ENCODE data around the gene EDC3. TPM values are rescaled to one million over a fixed set of nuclear protein-coding genes. Genes with fewer than 3 reads are reported as not detected.

EDC3 gene
- total RNA-seq, 1 experiment from 2014 or later, result 16.7 TPM

GRCh38 chr15:74626752-74627692, 68.8 kb downstream of the EDC3 start:
- DNase-seq (ENCODE audit: low read depth), result no peak

DNA sequence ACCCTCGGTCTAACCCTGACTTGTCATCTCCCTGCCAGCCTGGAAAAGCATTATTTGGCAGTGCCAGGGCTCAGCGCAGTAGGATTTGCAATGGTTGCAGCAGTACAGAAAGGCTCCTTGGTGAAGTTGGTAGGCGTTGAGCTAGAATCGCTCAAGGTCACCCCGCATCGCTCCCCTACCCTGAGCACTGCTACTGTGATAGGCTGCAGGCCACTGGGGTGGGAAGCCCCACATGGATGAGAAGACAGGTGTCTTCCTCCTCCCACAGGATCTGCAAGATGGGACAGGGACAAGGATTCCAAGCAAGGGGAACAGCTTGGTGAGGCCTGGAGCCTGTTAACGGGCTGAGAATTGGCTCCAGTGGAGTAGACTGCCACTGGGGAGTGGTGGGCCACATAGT, 69.5 kb downstream of the EDC3 start:
- DNase-seq (ENCODE audit: low read depth), result no peak

- DNase-seq (ENCODE audit: low read depth), result no peak
Observed at GRCh38 chr15:74625693-74626092, 70.1 kb downstream of the EDC3 start.

GRCh38 chr15:74624020-74624602, 71.7 kb downstream of the EDC3 start:
- DNase-seq (ENCODE audit: low read depth), result no peak

GRCh38 chr15:74622758-74623157, 73.1 kb downstream of the EDC3 start:
- no peak for DNase-seq (ENCODE audit: low read depth)

DNA sequence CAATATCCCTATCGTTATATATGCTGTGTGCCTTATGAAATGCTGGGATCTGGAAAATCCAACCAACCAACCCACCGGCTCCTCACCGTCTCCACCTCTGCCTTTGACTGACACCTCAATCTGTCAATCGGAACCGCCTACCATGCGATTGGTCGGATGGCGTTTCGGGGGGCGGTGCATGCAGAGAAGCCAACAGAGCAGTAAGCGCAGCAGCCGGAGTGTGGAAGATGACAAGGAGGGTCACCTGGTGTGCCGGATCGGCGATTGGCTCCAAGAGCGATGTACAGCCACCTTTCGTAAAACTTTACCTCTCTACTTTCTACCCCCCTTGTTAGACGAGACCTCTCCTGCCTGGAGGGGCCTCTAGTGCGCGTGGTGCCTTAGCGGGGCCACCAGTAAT, 73.9 kb downstream of the EDC3 start:
- DNase-seq (ENCODE audit: low read depth), result no peak

DNA sequence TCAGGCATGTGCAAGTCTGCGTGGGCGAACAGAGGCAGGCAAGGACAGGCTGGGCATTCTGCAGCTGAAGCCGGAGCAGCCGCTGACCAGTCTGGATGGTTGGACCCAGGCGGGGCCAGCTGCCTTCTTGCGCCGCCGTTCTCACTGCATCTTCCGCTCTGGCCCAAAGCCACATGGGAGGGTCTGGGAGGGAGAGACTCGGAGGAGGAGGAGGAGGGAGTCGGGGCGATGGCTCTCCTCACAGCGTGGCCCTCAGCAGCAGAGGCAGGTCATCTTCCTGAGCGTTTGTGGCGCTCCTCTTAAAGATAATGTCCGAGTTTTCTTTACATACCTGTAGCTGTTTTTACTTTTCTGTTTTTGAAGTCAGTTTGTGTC, 74.3 kb downstream of the EDC3 start:
- no peak for DNase-seq (ENCODE audit: low read depth)

- DNase-seq (ENCODE audit: low read depth), result peak; percentile 69
Observed at GRCh38 chr15:74620636-74621545, 74.9 kb downstream of the EDC3 start.

- no peak for DNase-seq (ENCODE audit: low read depth)
Observed at GRCh38 chr15:74619916-74620635, 75.7 kb downstream of the EDC3 start.

DNA sequence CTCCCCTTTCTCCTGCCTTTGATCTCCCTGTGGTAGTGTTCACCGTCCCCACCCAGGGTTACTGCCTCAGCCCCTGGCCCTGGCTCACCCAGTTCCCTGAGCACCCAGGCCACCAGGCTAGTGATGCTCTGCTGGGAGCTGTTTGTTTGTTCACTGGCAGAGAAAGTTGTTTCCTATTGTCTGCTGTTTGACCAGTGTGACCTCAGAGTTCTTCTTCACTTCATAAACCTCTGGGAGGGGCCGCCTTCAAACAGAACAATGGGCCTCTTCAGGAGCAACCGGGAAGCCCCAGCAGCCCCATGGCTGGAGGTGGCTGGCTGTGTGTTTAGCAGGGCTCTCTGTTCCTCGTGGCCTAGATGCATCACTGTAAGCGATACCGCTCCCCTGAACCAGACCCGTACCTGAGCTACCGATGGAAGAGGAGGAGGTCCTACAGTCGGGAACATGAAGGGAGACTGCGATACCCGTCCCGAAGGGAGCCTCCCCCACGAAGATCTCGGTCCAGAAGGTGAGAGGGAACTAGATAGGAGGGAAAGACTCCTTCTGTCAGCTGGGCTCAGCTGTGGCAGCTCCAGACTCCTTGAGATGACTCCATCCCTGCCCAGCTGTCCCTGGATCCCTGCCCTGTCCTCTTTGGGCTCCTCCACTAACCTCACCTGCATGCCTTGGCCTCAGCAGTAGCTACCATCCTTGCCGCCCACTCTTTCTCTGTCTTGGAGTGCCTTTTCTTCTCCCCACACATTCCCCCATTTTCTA, 76.8 kb downstream of the EDC3 start:
- DNase-seq (ENCODE audit: low read depth), result no peak

DNA sequence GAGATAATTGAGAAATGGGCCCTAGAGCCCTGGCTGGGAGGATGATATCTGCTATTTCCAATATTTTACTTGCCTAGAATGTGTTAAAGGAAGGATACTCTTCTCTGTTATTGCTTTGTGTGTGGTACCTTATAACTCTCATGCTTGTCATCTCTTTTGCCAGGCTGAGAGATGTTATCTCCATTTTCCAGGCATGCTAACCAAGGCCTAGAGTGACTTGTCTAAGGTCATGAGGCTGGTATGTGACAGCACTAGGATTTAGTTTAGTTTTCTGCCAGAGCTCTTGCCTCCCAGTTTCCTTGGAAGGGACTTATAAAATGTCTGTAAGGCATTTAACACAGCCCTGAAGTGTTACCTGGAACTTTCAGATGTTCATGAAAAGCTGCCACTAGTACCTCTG, 78.8 kb downstream of the EDC3 start:
- no peak for DNase-seq (ENCODE audit: low read depth)

DNA sequence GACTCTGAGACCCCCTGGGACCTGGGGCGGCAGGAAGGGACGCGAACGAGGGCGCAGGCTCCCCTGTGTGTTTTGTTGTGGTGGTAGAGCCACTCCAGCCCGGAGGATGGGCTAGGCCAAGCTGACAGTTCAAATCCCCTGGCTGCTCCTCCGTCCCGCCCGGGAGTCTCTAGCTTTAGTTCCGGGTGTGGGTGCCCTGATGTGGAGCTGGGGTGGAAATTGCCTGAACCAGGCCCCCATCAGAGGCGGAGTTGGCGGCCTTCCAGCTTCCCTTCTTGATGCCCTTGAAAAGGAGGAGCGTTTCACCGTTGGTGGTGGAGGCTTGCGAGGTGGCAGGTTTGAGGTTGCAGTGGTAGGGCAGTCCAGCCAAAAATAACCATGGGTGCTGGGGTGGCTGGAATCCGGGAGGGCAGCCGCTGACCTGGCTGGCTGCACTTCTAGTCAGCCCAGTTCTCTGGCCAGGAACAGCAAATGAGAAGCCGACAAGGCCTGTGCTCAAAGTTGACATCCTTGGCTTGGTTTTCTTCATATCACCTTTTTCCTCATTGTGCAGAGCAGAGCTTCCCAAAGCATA, 79.4 kb downstream of the EDC3 start:
- DNase-seq (ENCODE audit: low read depth), result peak; percentile 66

DNA sequence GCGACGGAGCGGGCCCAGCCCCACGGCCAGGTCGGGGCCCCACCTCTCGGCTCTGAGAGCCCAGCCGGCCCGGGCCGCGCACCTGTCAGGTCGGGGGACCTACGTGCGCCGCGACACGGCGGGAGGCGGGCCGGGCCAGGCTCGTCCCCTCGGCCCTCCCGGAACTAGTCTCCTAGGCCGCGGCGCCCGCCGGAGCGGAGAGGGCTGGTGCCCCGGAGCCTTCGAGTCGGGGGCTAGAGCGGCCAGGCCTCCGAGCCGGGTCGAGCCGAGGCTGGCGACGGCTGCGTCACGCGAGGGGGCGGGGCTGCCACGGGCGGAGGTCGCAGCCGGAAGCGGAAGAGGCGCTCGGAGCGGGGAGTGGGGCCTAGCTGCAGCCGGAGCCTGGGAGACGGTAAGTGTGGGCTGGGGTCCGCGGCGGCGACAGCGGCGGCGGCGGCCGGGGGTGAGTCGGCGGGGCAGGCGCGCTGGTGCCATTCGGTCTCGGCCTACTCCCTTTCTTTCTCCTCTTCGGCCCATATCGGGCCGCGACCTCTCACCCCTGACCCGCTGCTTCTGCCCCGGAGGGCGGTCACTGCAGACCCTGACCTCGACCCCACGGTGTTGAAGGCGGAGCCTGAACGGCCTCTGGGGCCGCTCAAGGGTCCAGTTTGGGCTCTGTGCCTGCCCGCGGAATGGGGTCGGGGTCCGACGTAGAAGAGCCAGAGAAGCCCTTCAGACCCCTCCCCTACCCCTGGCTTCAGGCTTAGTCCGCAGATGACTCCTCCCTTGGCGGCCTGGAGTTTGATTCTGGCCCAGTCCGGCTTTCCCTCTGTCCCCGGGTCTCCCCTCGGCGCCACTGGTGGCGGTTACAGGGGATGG, 80.1 kb downstream of the EDC3 start, which contains the start of gene CLK3:
CLK3 (plus strand) TSS at position 329 of the 858 bp plus-strand sequence. CDS start 3,361 bp downstream, outside the sequence.
- peak; percentile 90 for DNase-seq (ENCODE audit: low read depth)

DNA sequence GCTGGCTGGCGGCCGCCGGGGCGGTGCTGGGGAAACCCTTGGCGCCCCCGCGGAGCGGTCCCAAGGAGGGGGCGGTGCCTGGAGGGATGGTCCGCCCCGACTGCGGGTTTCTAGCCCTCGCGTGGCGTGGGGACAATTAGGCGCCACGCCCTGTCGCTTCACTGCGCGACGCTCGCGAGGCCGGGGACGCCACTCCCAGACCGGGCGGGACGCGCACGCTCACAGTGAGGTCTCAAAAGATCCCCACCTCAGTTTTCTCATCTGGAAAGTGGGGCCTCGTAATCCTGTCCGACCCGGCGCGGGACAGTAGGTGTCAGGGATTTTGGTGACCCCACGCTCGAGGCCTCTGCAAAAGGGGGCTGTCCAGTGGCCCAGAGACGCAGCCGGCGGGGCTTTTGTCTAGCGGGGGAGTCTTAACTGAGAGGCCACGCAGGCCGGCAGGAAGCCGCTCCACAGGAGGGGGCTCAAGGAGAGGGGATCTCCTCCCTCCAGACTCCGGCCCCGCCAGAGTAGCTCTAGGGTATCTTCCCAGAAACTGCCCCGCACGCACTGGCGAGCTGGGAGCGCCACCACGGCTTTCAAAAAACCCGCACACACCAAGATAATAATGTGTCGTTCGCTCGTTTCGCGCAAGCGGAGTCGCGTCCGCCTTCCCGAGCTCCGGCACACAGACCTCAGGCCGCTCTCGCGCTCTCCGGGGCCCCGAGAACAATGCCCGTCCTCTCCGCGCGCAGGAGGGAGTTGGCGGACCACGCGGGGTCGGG, 80.9 kb downstream of the EDC3 start:
- peak; percentile 62 for DNase-seq (ENCODE audit: low read depth)

DNA sequence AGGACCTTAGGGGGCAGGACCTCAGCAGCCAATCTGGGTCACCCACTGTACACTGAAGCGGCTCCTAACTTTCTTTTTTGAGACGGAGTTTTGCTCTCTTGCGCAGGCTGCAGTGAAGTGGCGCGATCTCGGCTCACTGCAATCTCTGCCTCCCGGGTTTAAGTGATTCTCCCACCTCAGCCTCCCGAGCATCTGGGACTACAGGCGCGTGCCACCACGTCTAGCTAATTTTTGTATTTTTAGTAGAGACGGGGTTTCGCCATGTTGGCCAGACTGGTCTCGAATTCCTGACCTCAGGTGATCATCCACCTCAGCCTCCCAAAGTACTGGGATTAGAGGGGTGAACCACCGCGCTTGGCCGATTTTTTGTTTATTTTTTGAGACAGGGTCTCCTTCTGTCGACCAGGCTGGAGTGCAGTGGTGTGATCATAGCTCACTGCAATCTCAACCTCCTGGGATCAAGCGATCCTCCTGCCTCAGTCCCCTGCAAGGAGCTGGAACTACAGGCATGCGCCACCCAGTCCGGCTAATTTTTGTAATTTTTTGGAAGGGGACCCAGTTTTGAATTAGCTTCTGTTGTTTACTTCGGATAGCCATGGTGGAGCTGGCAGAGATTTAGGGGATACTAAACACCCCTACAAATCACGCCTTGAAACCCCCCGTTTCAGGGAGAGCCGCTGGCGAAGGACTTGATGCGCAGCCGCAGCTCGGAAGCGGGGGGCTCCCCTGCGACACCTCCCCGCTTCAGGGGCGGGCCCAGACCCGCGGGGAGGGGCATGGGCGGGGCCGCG, 81.7 kb downstream of the EDC3 start:
- DNase-seq (ENCODE audit: low read depth), result no peak

GRCh38 chr15:74613089-74613952, 82.5 kb downstream of the EDC3 start:
- no peak for DNase-seq (ENCODE audit: low read depth)

Data from HT1080 (cell line).